ENCODE data around the gene STK35. TPM values are rescaled to one million over a fixed set of nuclear protein-coding genes. Genes with fewer than 3 reads are reported as not detected.

STK35 gene
- total and polyA plus RNA-seq, 4 donors = 9.4 to 13.4 (median 12.1) TPM

GRCh38 chr20:2130683-2131082 lies 29.1 kb downstream of the STK35 start:
- 73% methylated on average over 3 of the region's 9 CpGs for WGBS (ENCODE audit: insufficient coverage)
- no peak for DNase-seq (ENCODE audit: low read depth in 4 of 6, low spot score in 6 of 6)
- H3K27ac ChIP-seq (ENCODE audit: low read depth, low read length) = no peak overlapping the region
- peaks cover 44% of the 10 kb centered on the region for H3K4me1 ChIP-seq (ENCODE audit: control insufficient read depth, insufficient read depth, low read length)
- peaks cover 1% of the 10 kb centered on the region for H3K36me3 ChIP-seq (ENCODE audit: control insufficient read depth, insufficient read depth, low read length)
- H3K9me3 ChIP-seq (ENCODE audit: control insufficient read depth, insufficient read depth, low read length) = no peaks in the 10 kb centered on the region
- H3K4me3 ChIP-seq (ENCODE audit: low read depth, low read length) = no peak overlapping the region
- H3K27me3 ChIP-seq (ENCODE audit: control insufficient read depth, insufficient read depth, low read length) = no peaks in the 10 kb centered on the region

- peaks cover 43% of the 10 kb centered on the region for H3K4me1 ChIP-seq (ENCODE audit: control insufficient read depth, insufficient read depth, low read length)
- no peak for DNase-seq (ENCODE audit: low read depth in 4 of 6, low spot score in 6 of 6)
- H3K9me3 ChIP-seq (ENCODE audit: control insufficient read depth, insufficient read depth, low read length) = no peaks in the 10 kb centered on the region
- no peaks in the 10 kb centered on the region for H3K36me3 ChIP-seq (ENCODE audit: control insufficient read depth, insufficient read depth, low read length)
- no peaks in the 10 kb centered on the region for H3K27me3 ChIP-seq (ENCODE audit: control insufficient read depth, insufficient read depth, low read length)
- H3K27ac ChIP-seq (ENCODE audit: low read depth, low read length) = no peak overlapping the region
- H3K4me3 ChIP-seq (ENCODE audit: low read depth, low read length) = no peak overlapping the region
- 100% methylated on average over 1 of the region's 3 CpGs for WGBS (ENCODE audit: insufficient coverage)
Observed at GRCh38 chr20:2131366-2131765, 29.7 kb downstream of the STK35 start.

- H3K9me3 ChIP-seq (ENCODE audit: control insufficient read depth, insufficient read depth, low read length) = no peaks in the 10 kb centered on the region
- no peaks in the 10 kb centered on the region for H3K27me3 ChIP-seq (ENCODE audit: control insufficient read depth, insufficient read depth, low read length)
- H3K36me3 ChIP-seq (ENCODE audit: control insufficient read depth, insufficient read depth, low read length) = peaks cover under 1% of the 10 kb centered on the region
- no peak overlapping the region for H3K27ac ChIP-seq (ENCODE audit: low read depth, low read length)
- WGBS (ENCODE audit: insufficient coverage) = 83% methylated on average over 2 of the region's 3 CpGs
- DNase-seq (ENCODE audit: low read depth in 4 of 6, low spot score in 6 of 6) = no peak
- H3K4me1 ChIP-seq (ENCODE audit: control insufficient read depth, insufficient read depth, low read length) = peaks cover 45% of the 10 kb centered on the region
- H3K4me3 ChIP-seq (ENCODE audit: low read depth, low read length) = no peak overlapping the region
Observed at GRCh38 chr20:2132461-2132901, 30.9 kb downstream of the STK35 start.

- Histone ChIP-seq H3K9me3 (ENCODE audit: control insufficient read depth, insufficient read depth, low read length) (no peaks in the 10 kb centered on the region), H3K27ac (ENCODE audit: low read depth, low read length) (no peak overlapping the region), H3K4me1 (ENCODE audit: control insufficient read depth, insufficient read depth, low read length) (peaks cover 45% of the 10 kb centered on the region), H3K27me3 (ENCODE audit: control insufficient read depth, insufficient read depth, low read length) (no peaks in the 10 kb centered on the region), H3K36me3 (ENCODE audit: control insufficient read depth, insufficient read depth, low read length) (peaks cover 3% of the 10 kb centered on the region), H3K4me3 (ENCODE audit: low read depth, low read length) (no peak overlapping the region)
- WGBS (ENCODE audit: insufficient coverage) = 70% methylated on average over 8 of the region's 9 CpGs
- DNase-seq (ENCODE audit: low read depth in 4 of 6, low spot score in 6 of 6) = peak in 1 of 6 donors; percentile 50
Observed at GRCh38 chr20:2133318-2134183, 31.9 kb downstream of the STK35 start.

- no peaks in the 10 kb centered on the region for H3K9me3 ChIP-seq (ENCODE audit: control insufficient read depth, insufficient read depth, low read length)
- H3K4me1 ChIP-seq (ENCODE audit: control insufficient read depth, insufficient read depth, low read length) = peaks cover 38% of the 10 kb centered on the region
- H3K27me3 ChIP-seq (ENCODE audit: control insufficient read depth, insufficient read depth, low read length) = no peaks in the 10 kb centered on the region
- DNase-seq (ENCODE audit: low read depth in 4 of 6, low spot score in 6 of 6) = peak in 1 of 6 donors; percentile 73
- 23% methylated on average over 3 of the region's 4 CpGs for WGBS (ENCODE audit: insufficient coverage)
- H3K4me3 ChIP-seq (ENCODE audit: low read depth, low read length) = no peak overlapping the region
- H3K27ac ChIP-seq (ENCODE audit: low read depth, low read length) = no peak overlapping the region
- peaks cover 3% of the 10 kb centered on the region for H3K36me3 ChIP-seq (ENCODE audit: control insufficient read depth, insufficient read depth, low read length)
Observed at GRCh38 chr20:2135013-2135412, 33.4 kb downstream of the STK35 start.

GRCh38 chr20:2136275-2136674 lies 34.6 kb downstream of the STK35 start:
- Histone ChIP-seq H3K36me3 (ENCODE audit: control insufficient read depth, insufficient read depth, low read length) (peaks cover 3% of the 10 kb centered on the region), H3K9me3 (ENCODE audit: control insufficient read depth, insufficient read depth, low read length) (no peaks in the 10 kb centered on the region), H3K4me3 (ENCODE audit: low read depth, low read length) (no peak overlapping the region), H3K27ac (ENCODE audit: low read depth, low read length) (no peak overlapping the region), H3K27me3 (ENCODE audit: control insufficient read depth, insufficient read depth, low read length) (no peaks in the 10 kb centered on the region), H3K4me1 (ENCODE audit: control insufficient read depth, insufficient read depth, low read length) (peaks cover 39% of the 10 kb centered on the region)
- peak in 1 of 6 donors; percentile 34 for DNase-seq (ENCODE audit: low read depth in 4 of 6, low spot score in 6 of 6)
- 74% methylated on average over 3 of the region's 4 CpGs for WGBS (ENCODE audit: insufficient coverage)

- H3K36me3 ChIP-seq (ENCODE audit: control insufficient read depth, insufficient read depth, low read length) = peaks cover 6% of the 10 kb centered on the region
- H3K9me3 ChIP-seq (ENCODE audit: control insufficient read depth, insufficient read depth, low read length) = no peaks in the 10 kb centered on the region
- H3K27ac ChIP-seq (ENCODE audit: low read depth, low read length) = no peak overlapping the region
- peaks cover 39% of the 10 kb centered on the region for H3K4me1 ChIP-seq (ENCODE audit: control insufficient read depth, insufficient read depth, low read length)
- H3K27me3 ChIP-seq (ENCODE audit: control insufficient read depth, insufficient read depth, low read length) = no peaks in the 10 kb centered on the region
- WGBS (ENCODE audit: insufficient coverage) = 73% methylated on average over 6 of the region's 11 CpGs
- H3K4me3 ChIP-seq (ENCODE audit: low read depth, low read length) = no peak overlapping the region
- no peak for DNase-seq (ENCODE audit: low read depth in 4 of 6, low spot score in 6 of 6)
Observed at GRCh38 chr20:2137552-2138201, 36.0 kb downstream of the STK35 start.

- Histone ChIP-seq H3K36me3 (ENCODE audit: control insufficient read depth, insufficient read depth, low read length) (peaks cover 6% of the 10 kb centered on the region), H3K4me1 (ENCODE audit: control insufficient read depth, insufficient read depth, low read length) (peaks cover 35% of the 10 kb centered on the region), H3K4me3 (ENCODE audit: low read depth, low read length) (no peak overlapping the region), H3K9me3 (ENCODE audit: control insufficient read depth, insufficient read depth, low read length) (no peaks in the 10 kb centered on the region), H3K27ac (ENCODE audit: low read depth, low read length) (no peak overlapping the region), H3K27me3 (ENCODE audit: control insufficient read depth, insufficient read depth, low read length) (no peaks in the 10 kb centered on the region)
- no peak for DNase-seq (ENCODE audit: low read depth in 4 of 6, low spot score in 6 of 6)
- no CpG with 5 or more reads among the region's 2 CpGs for WGBS (ENCODE audit: insufficient coverage)
Observed at GRCh38 chr20:2138396-2138795, 36.8 kb downstream of the STK35 start.

GRCh38 chr20:2139250-2139649 lies 37.6 kb downstream of the STK35 start:
- peaks cover 12% of the 10 kb centered on the region for H3K36me3 ChIP-seq (ENCODE audit: control insufficient read depth, insufficient read depth, low read length)
- H3K9me3 ChIP-seq (ENCODE audit: control insufficient read depth, insufficient read depth, low read length) = no peaks in the 10 kb centered on the region
- DNase-seq (ENCODE audit: low read depth in 4 of 6, low spot score in 6 of 6) = no peak
- H3K4me1 ChIP-seq (ENCODE audit: control insufficient read depth, insufficient read depth, low read length) = peaks cover 26% of the 10 kb centered on the region
- WGBS (ENCODE audit: insufficient coverage) = 75% methylated on average over 1 of the region's 6 CpGs
- no peak overlapping the region for H3K4me3 ChIP-seq (ENCODE audit: low read depth, low read length)
- H3K27ac ChIP-seq (ENCODE audit: low read depth, low read length) = no peak overlapping the region
- no peaks in the 10 kb centered on the region for H3K27me3 ChIP-seq (ENCODE audit: control insufficient read depth, insufficient read depth, low read length)
